ENCODE measurements around the gene NGDN.

GRCh38 chr14:23444314-23444713 lies 25.2 kb upstream of the NGDN start:
- TF ChIP-seq POLR2A (IDR thresholded peaks at IDR 0.05; ENCODE audit: low read length) = no peak
- no peak for TF ChIP-seq GATA1 (IDR thresholded peaks at IDR 0.05; ENCODE audit: low read depth, low read length)
